Inflammatory macrophage (primary cell): Measurements from ENCODE around the gene ADGRF1.
"Not testable (repeated sequence)": the region's sequence is repeated elsewhere in the genome, so short reads cannot be mapped to it uniquely, and the experiment has no call there.

Experiments
- DNase-seq, 2 donors: peaks; one replicate each; pipeline ENCODE4 v3.0.0-alpha.2; 2020 to 2022
- total RNA-seq, 18 experiments: gene quantifications; one replicate each; lab custom pipeline; 2026; ENCODE audit warnings: mixed read lengths in 6 of 18, inconsistent platforms in 2 of 18; lab: John Stamatoyannopoulos, UW

The ADGRF1 gene
- total RNA-seq = 0 to 0.40 (median 0.05) reads per million in 18 experiments

- no peak for DNase-seq
Measured at GRCh38 chr6:47042275-47042791, at the start of gene ADGRF1. Gene ADGRF1 (minus strand): TSS chr6:47042332. CDS start chr6:47029061, 13,271 bp downstream.

GRCh38 chr6:47090881-47091280 lies 48.7 kb upstream of the ADGRF1 start:
- DNase-seq = no peak

- DNase-seq = not testable (repeated sequence)
Measured at GRCh38 chr6:47089473-47089872, 47.3 kb upstream of the ADGRF1 start.

- DNase-seq = no peak
Measured at GRCh38 chr6:47086051-47086770, 44.1 kb upstream of the ADGRF1 start.

- no peak for DNase-seq
Measured at GRCh38 chr6:47084610-47085009, 42.5 kb upstream of the ADGRF1 start.

GRCh38 chr6:47083586-47084047 lies 41.5 kb upstream of the ADGRF1 start:
- DNase-seq = peak; percentile 4 to 32

- DNase-seq = no peak
Measured at GRCh38 chr6:47080083-47080596, 38.0 kb upstream of the ADGRF1 start.

GRCh38 chr6:47079638-47080037 lies 37.5 kb upstream of the ADGRF1 start:
- DNase-seq = no peak

GRCh38 chr6:47078991-47079390 lies 36.9 kb upstream of the ADGRF1 start:
- DNase-seq = no peak

GRCh38 chr6:47076422-47077344 lies 34.6 kb upstream of the ADGRF1 start:
- peak; percentile 19 to 33 for DNase-seq

- DNase-seq = no peak
Measured at GRCh38 chr6:47075741-47076421, 33.7 kb upstream of the ADGRF1 start.

- no peak for DNase-seq
Measured at GRCh38 chr6:47075168-47075567, 33.0 kb upstream of the ADGRF1 start.

GRCh38 chr6:47073125-47074110 lies 31.3 kb upstream of the ADGRF1 start:
- DNase-seq = no peak

GRCh38 chr6:47072667-47073066 lies 30.5 kb upstream of the ADGRF1 start:
- DNase-seq = no peak

GRCh38 chr6:47071681-47072080 lies 29.5 kb upstream of the ADGRF1 start:
- no peak for DNase-seq

GRCh38 chr6:47070461-47070860 lies 28.3 kb upstream of the ADGRF1 start:
- DNase-seq = no peak

- no peak for DNase-seq
Measured at GRCh38 chr6:47069156-47069555, 27.0 kb upstream of the ADGRF1 start.

GRCh38 chr6:47066418-47066817 lies 24.3 kb upstream of the ADGRF1 start:
- no peak for DNase-seq

GRCh38 chr6:47064274-47064673 lies 22.1 kb upstream of the ADGRF1 start:
- DNase-seq = no peak

- no peak for DNase-seq
Measured at GRCh38 chr6:47062346-47062745, 20.2 kb upstream of the ADGRF1 start.
